Measurements from ENCODE around the gene KSR1. TPM values are rescaled to one million over a fixed set of nuclear protein-coding genes. Genes with fewer than 3 reads are reported as not detected.

The KSR1 gene
- total and polyA plus RNA-seq, 11 donors, result 6.1 to 31.1 (median 7.5) TPM

GRCh38 chr17:27668488-27668823 lies 212.2 kb downstream of the KSR1 start:
- Histone ChIP-seq H3K4me3 (no peak overlapping the region), H3K36me3 (no peaks in the 10 kb centered on the region), H3K27me3 (no peaks in the 10 kb centered on the region), H3K9me3 (no peaks in the 10 kb centered on the region), H3K27ac (no peak overlapping the region), H3K4me1 (no peaks in the 10 kb centered on the region)
- ATAC-seq (no peak), DNase-seq (no peak)
- WGBS, 4 donors, result 65 to 91% (median 79%) methylated on average over 1 to 2 of the region's 2 CpGs
- TF ChIP-seq POLR2A (IDR thresholded peaks at IDR 0.05), result no peak
- no peak for TF ChIP-seq CTCF (IDR thresholded peaks at IDR 0.05)
- intact Hi-C loops (cut with DNase I), result loop anchor here in 2 of 10 donors (5.0 to 10.0 kb wide), 2 partner anchors 206 to 209 kb away; no protein-coding TSS in a partner anchor

- H3K27ac ChIP-seq, result no peak overlapping the region
- intact Hi-C loops (cut with DNase I), result loop anchor here in 2 of 10 donors (5.0 to 10.0 kb wide), 2 partner anchors 206 to 208 kb away; no protein-coding TSS in a partner anchor
- WGBS, 4 donors, result 83 to 95% (median 86%) methylated on average over 6 to 7 of the region's 7 CpGs
- no peaks in the 10 kb centered on the region for H3K9me3 ChIP-seq
- DNase-seq (no peak), ATAC-seq (no peak)
- H3K27me3 ChIP-seq, result no peaks in the 10 kb centered on the region
- H3K4me3 ChIP-seq, result no peak overlapping the region
- no peaks in the 10 kb centered on the region for H3K36me3 ChIP-seq
- TF ChIP-seq POLR2A (IDR thresholded peaks at IDR 0.05), result no peak
- TF ChIP-seq CTCF (IDR thresholded peaks at IDR 0.05), result no peak
- H3K4me1 ChIP-seq, result no peaks in the 10 kb centered on the region
These were observed 212.9 kb downstream of the KSR1 start for GRCh38 chr17:27669136-27669535.

GRCh38 chr17:27669850-27670249 lies 213.6 kb downstream of the KSR1 start:
- Histone ChIP-seq H3K4me3 (no peak overlapping the region), H3K36me3 (no peaks in the 10 kb centered on the region), H3K27me3 (no peaks in the 10 kb centered on the region), H3K4me1 (no peaks in the 10 kb centered on the region), H3K27ac (no peak overlapping the region), H3K9me3 (no peaks in the 10 kb centered on the region)
- no peak for DNase-seq
- intact Hi-C loops (cut with DNase I), result loop anchor here in 3 of 10 donors (5.0 to 10.0 kb wide), 3 partner anchors 195 to 207 kb away; no protein-coding TSS in a partner anchor
- 48 to 67% (median 59%) methylated on average over 5 of the region's 5 CpGs for WGBS, 4 donors
- no peak for ATAC-seq
- TF ChIP-seq POLR2A (IDR thresholded peaks at IDR 0.05), result no peak

- 79 to 84% (median 82%) methylated on average over 11 to 12 of the region's 12 CpGs for WGBS, 4 donors
- no peaks in the 10 kb centered on the region for H3K4me1 ChIP-seq
- H3K36me3 ChIP-seq, result no peaks in the 10 kb centered on the region
- DNase-seq, result no peak
- intact Hi-C loops (cut with DNase I), result loop anchor here in 1 of 10 donors (10.0 kb wide), 1 partner anchor 194 kb away; no protein-coding TSS in a partner anchor
- no peak overlapping the region for H3K4me3 ChIP-seq
- H3K27me3 ChIP-seq, result no peaks in the 10 kb centered on the region
- TF ChIP-seq POLR2A (IDR thresholded peaks at IDR 0.05) (no peak), CTCF (IDR thresholded peaks at IDR 0.05) (no peak)
- ATAC-seq, result no peak
- no peaks in the 10 kb centered on the region for H3K9me3 ChIP-seq
- no peak overlapping the region for H3K27ac ChIP-seq
These were observed 214.7 kb downstream of the KSR1 start for GRCh38 chr17:27670791-27671590.
